AML-193 (cell line): Measurements from ENCODE around the gene STRIP2.
"Not testable (repeated sequence)": the region's sequence is repeated elsewhere in the genome, so short reads cannot be mapped to it uniquely, and the experiment has no call there.

Source experiments
- DNase-seq, 2 experiments: peaks; one replicate each; lab custom pipeline; 2025; lab: John Stamatoyannopoulos, UW

The STRIP2 gene

DNA sequence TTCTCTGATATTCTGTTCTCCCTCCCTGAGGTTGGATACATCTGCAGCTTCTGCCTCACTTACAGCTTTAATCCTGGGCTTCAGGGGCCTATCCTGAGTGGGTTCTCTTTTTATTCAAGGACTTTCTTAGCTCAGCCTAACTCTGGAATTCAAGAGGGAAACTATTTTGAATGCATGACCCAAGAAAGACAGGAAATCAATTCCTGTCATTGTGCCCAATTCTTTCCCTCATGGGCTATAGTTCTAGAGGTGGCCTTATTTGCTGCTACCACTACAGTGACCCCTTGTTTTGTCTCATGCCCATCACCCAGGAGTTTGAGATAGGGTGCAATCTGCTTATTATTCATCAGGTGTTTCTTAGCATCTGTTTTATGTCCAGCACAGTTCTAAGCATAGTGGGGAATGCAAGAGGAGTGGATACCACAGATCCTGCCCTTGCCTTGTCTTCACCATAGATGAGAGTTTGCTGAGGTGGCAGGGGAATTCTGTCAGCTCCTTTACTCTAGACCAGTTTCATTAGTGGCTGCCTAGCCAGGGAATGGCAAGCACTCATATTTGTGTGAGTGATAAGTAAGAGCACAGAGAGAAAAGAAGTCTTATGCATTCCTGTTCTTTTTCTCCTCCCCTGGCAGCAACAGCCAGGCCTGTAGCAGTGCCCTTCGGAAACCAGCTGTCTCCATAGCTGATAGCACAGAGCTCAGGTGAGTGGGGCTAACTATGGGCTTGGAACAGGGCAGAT, 19.4 kb downstream of the STRIP2 start:
- no peak for DNase-seq

DNA sequence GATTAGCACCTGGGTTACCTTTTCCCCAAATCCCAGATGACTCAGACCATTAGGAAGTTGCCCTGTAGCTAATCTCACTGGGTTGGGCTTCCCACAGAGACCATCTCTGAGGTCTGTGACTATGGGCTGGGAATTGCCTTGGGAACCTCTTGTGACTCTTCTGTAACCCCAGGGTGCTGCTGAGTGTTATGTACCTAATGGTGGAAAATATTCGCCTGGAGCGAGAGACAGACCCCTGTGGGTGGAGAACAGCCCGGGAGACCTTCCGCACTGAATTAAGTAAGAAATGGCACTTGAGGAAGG, 20.0 kb downstream of the STRIP2 start:
- no peak for DNase-seq

DNA sequence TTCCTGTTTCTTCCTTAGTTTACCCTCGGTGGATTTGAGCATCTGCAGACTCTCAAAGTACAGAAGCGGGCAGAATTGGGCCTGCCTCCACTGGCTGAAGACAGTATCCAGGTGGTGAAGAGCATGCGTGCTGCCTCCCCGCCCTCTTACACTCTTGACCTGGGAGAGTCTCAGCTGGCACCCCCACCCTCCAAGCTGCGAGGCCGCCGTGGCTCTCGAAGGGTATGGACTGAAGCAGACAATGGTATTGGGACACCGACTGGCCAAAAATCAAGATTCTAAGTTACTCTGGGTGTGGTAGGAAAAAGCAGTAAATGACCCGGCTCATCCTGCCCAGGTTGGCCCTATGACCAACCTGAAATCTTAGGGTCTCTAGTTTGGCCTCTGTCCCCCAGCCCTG, 22.2 kb downstream of the STRIP2 start:
- no peak for DNase-seq

DNA sequence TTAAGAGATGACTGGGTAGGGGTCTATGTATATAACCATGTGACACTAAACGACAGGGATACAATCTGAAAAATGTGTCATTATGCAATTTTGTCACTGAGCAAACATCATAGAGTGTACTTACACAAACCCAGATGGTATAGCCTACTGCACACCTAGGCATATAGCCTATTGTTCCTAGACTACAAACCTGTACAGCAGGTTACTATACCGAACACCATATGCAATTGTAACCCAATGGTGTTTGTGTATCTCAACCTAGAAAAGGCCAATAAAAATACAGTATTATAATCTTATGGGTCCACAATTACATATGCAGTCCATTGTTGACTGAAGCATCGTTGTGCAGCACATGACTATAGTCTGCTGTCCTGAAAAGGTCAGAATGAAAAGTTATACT, 22.9 kb downstream of the STRIP2 start:
- DNase-seq, result no peak

DNA sequence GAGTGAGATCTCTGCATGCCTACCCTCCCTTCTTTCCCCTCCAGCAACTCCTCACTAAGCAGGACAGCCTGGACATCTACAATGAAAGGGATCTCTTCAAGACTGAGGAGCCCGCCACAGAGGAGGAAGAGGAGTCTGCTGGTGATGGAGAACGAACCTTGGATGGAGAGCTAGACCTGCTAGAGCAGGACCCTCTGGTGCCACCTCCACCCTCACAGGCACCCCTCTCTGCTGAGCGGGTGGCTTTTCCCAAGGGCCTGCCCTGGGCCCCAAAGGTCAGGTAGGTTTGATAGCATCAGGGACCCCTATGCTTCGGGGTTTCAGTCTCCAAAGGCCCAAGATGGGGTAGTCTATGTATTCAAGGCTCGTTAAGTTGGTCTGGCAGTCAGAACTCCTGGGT, 23.9 kb downstream of the STRIP2 start:
- no peak for DNase-seq

DNA sequence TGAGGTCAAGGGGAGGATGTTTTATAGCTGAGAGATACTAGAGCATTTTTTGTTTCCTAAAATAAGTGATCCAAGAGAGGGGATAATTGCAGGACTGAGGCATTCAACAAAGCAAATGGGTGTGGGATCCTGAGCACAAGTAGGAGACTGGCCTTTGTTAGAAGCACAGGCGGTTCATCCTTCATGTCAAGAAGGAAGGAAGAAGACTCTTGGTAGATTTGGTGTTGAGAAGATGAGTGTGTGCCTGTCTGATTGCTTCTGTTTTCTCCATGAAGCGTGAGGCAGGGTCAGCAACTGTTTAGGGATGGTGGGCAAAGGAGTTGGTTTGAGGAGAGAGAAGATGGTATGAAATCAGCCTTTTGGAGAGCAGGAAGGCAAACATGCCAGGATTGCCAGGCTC, 27.6 kb downstream of the STRIP2 start:
- DNase-seq, result no peak

DNA sequence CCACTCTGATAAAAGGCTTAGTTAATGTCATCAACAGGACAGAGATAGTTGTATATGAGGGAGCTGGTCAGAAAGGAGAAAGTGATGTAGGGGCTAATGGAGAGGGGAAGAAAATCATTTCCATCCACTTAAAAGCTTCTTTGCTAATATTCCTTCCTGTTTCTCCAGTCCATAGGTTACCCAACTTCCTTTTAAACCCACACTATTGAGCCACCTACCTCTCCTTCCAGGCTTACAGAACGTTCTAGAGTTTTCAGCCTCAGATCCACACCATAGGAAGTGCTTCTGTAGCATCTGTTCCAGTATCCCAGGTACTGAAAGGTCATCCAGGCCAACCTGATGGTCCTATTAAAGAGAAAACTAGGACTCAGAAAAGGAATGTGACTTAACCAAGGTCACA, 28.2 kb downstream of the STRIP2 start:
- DNase-seq, result peak; percentile 62 to 65

DNA sequence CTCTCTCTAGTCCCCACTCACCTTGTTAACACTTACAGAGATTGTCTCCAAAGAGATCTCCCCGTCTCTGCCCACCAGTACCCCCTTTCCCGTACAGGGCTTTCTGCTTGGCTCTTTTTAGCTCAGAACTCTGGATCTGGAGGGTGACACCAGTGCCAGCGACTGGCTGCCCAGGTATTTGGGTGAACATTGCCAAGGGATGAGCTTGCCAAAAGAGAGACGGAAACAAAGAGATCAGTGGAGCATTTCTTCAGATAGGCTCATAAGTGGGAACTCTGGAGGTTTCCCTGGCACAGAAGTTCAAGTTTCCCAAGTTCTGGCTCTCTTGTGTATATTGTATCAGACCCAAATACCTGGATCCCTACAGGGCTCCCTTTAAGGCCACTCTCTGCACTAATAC, 30.0 kb downstream of the STRIP2 start:
- DNase-seq, result no peak

DNA sequence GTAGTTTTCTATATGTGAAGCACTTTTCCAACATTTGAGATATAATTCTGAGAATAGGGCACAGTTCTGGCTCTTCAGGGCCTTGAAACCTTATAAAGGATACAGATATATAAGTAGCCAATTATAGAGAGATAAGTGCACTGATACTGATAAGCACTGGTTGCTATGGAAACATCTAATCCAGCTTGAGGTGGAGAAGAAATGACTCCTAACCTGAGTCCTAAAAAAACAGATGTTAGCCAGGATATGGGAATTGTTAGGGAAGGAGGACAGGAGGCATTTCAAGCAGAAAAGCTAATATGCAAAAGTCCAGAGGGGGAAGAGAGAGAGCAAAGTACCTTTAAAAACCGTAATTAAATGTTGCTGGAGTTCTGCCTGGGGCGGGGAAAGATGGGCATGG, 30.8 kb downstream of the STRIP2 start:
- no peak for DNase-seq

DNA sequence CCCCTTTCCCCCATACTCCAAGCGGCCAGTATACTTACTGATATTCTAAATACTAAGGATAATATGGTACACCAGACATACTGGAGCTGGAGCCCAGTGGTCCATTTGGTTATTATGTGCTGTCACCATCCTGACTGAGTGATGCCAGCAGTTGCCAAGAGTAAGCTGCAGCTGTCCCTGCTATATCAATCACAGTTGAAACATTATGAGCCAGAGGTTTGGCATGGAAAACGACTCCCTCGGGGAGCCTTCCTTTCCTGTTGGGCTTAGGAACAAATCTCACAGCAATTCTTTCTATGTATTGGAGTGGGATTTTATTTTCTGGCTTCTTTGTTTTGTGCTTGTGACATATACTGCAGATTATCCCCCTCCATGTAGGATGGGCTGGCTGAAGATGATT, 32.6 kb downstream of the STRIP2 start:
- DNase-seq, result no peak

DNA sequence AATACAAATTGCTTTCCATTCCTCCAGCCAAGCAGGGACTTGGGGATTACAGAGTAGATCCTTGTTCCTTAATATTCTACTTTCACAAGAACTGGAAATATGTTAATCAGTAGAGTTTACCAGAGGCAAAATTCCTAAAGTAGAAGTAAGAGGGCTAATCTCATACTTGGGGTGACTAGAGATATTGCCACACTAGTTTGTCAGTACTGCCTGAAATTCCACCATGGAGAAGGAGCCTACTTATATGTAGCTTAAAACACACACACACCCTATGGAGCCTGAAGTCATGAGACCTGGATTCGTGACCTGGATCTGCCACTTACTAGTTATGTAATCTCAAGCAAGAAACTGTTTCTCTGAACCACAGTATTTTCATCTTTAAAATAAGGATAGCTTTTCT, 33.9 kb downstream of the STRIP2 start:
- DNase-seq, result no peak

DNA sequence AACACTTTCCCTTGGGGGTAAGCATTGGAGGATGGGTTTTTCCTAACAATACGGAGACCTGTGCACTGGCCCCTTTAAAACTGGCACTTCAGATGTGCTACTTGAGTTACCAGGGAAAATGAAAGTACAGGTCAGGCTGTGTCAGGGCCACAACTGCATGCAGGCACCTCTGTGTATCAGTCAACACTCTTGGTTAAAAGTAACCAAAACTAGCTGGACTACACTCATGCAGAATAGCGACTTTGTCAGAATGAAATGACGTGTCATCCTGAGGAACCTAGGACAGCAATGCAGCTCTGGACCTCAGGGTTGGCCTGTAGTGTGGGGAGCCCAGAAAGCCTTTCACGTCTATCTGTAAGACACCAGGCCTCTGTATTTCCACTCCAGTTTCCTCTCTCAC, 34.3 kb downstream of the STRIP2 start:
- no peak for DNase-seq

DNA sequence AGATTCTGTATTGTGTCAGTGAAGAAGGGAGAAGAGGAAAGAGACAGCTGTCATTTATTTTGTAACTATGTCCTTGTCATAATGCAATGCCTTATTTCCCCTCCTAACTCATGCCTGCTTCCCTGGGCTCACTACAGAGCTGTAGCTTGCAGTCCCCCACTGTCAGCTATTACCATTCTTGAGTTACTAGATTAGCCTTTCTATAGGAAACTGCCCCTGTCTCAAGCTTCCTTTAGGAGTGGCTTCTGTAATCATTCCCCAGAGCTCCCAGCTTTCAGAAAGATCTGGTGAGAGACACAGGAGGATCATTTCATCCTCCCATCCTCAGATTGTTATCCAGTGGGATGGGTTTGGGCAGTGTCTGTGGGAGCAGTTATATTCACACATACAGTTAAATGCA, 35.7 kb downstream of the STRIP2 start:
- DNase-seq, result no peak

DNA sequence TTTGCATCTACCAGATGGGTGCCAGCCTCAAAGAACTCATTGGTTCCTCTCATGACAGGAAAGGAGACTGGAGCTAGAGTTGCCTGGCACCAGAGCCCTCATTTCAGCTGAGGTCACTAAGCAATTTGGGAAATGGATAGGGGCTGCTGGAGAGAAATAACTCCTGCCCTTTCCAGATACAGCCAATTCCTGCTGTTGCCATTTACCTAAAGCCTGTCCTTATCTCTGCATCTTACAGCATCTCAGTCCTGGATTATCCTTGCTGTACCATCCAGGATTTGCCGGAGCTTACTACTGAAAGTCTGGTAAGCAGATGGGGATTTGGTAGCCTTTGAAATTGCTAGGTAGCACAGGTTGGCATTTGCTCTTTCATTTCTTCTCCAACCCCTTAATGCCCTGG, 36.2 kb downstream of the STRIP2 start:
- DNase-seq, result no peak

DNA sequence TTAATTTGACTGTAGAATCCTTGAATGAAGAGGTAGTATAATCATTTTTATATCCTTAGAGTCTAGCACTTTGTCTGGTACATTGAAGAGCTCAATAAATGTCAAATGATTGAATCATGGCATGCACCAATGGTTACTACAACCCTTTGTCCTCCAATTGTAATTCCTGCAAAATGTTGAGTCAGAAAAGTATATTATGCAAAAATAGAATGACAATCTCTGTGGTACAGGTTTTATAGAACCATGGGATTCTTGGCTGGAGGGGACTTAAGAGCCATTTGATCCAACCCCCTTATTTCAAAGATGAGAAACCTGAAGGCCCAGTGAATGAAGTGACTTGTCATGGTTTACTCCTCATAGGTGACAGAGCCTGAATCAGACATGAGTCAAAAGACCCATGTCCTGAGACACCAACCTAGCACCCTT, 37.2 kb downstream of the STRIP2 start:
- DNase-seq, result no peak

DNA sequence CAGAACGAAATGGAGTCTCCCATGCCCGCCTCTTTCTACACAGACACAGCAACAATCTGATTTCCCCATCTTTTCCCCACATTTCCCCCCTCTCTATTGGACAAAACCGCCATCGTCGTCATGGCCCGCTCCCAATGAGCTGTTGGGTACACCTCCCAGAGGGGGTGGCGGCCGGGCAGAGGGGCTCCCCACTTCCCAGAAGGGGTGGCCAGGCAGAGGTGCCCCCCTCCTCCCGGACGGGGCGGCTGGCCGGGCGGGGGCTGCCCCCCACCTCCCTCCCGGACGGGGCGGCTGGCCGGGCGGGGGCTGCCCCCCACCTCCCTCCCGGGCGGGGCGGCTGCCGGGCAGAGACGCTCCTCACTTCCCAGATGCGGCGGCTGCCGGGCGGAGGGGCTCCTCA, 41.7 kb downstream of the STRIP2 start:
- DNase-seq, result not testable (repeated sequence)

DNA sequence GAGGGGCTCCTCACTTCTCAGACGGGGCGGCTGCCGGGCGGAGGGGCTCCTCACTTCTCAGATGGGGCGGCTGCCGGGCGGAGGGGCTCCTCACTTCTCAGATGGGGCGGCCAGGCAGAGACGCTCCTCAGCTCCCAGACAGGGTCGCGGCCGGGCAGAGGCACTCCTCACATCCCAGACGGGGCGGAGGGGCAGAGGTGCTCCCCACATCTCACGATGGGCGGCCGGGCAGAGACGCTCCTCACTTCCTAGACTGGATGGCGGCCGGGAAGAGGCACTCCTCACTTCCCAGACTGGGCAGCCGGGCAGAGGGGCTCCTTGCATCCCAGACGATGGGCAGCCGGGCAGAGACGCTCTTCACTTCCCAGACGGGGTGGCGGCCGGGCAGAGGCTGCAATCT, 42.2 kb downstream of the STRIP2 start:
- not testable (repeated sequence) for DNase-seq

DNA sequence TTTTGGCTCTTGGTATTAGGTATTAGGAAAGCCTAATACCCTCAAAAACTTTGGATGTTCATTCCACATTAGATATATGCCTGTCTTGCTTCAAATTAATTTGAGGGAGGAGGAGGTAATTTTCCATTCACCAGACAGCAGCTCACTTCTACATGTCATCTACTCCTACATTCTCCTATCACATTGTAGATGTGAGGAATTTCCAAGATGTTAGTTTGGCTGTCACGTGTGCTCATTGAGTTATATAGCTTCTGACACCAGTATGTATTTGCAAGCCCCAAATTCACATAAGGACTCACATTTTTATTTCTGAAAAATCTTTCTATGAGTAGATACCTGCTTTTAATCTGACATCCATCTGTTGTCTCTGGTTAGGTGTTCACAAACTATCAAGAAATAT, 45.6 kb downstream of the STRIP2 start:
- no peak for DNase-seq

DNA sequence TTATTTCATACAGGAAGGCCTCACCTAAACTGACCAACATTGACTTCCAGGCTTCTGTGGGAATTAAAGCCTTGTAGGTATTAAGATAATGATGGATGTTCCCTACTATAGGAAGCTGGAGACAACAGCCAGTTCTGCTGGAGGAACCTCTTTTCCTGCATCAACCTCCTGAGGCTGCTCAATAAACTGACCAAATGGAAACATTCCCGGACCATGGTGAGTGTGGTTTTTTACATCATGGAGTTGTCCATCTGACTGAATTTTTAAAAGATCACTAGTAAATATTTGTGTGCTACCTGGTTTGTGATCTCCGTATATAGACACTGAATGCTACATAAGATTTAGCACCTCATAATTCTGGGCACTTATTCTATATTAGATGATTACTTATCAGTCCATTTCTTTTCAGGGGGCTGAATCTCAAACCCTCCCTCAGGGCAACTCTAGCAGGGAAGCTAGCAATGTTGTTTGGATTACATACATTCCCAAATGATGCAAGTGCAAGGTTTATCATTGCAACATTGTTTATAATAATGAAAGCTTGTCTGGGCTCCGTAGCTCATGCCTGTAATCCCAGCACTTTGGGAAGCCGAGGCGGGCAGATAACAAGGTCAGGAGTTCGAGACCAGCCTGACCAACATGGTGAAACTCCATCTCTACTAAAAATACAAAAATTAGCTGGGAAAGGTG, 46.6 kb downstream of the STRIP2 start:
- no peak for DNase-seq

DNA sequence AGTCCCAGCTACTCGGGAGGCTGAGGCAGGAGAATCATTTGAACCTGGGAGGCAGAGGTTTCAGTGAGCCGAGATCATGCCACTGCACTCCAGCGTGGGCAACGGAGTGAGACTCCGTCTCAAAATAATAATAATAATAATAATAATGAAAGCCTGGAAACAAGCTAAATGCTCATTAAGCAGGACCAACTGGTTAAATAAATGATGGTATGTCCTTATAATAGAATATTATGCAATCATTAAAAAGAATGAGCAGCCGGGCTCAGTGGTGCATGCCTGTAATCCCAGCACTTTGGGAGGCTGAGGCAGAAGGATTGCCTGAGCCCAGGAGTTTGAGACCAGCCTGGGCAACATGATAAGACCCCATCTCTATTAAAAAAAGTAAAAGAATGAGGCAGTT, 47.1 kb downstream of the STRIP2 start:
- DNase-seq, result not testable (repeated sequence)

DNA sequence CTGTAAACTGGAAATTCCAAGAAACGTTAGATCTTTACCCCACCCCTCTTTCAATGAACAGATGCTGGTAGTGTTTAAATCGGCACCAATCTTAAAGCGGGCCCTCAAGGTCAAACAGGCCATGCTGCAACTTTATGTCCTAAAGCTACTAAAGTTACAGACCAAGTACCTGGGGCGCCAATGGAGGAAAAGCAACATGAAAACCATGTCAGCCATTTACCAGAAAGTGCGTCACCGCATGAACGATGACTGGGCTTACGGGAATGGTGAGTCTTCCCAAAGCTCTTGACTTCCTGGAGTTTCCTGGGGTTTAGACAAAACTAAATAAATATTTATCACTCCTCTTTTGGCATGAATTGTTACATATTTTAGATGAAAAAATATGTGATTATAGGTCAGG, 48.5 kb downstream of the STRIP2 start:
- DNase-seq, result no peak

DNA sequence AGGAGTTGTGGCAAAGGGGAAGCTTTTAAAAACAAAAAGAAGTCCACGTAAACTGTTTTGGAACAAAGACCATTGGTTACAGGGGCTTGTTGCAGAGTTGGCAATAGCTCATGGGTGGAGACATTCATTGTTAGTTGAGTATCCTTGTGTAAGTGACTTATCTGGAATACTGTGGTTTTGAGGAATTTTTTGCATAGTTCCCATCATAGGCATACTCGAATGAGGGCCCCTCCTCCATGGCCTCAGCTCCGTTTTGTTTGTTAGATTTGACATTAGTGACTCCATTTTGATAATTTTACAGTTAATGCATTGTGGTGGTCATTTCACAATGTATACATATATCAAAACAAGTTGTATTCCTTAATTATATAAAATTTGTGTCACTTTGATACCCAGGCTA, 55.3 kb downstream of the STRIP2 start:
- no peak for DNase-seq

DNA sequence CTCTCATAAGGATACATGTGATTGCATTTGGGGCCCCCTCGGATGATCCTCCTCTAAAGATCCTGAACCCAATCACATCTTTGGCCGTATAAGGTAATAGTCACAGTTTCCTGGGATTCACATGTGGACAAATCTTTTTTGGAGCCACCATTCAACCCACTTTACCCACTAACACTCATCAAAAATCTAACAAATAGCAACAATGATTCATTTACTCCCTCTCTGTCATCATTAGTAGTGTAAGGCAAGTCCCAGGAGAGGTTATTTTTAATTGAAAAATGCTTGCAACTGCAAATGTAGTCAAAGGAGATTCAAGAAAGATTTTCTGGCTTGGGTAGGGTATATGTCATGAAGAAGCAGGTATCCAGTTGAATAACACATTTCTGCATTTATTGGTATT, 58.2 kb downstream of the STRIP2 start:
- no peak for DNase-seq

DNA sequence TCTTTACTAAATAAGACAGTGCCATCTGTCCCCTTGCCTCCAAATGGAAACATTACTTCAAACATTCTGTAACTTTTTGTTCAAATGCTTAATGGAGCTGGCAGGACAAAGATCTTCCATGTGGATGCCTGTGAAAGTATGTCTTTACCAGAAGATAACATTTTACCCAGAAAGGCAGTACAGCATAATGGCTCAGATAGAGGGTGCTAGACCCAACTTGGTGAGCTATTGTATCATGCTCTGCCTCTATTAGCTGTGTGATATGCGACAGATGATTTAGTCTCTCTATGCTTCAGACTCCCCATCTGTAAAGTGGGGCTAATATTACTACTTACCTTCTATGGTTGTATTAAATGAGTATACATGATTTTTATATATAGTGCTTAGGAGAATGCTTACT, 59.3 kb downstream of the STRIP2 start:
- peak in 1 of 2 experiments; percentile 0 for DNase-seq
